ENCODE data around the gene BRINP3.

The BRINP3 gene

GRCh38 chr1:190098107-190098506 is 379.6 kb downstream of the BRINP3 start:
- no peak for DNase-seq

GRCh38 chr1:190095596-190095995 is 382.1 kb downstream of the BRINP3 start:
- DNase-seq = no peak

GRCh38 chr1:190084552-190084951 is 393.1 kb downstream of the BRINP3 start:
- DNase-seq = no peak

GRCh38 chr1:190068304-190068703 is 409.4 kb downstream of the BRINP3 start:
- no peak for DNase-seq

GRCh38 chr1:190067592-190067991 is 410.1 kb downstream of the BRINP3 start:
- no peak for DNase-seq

GRCh38 chr1:190066011-190066410 is 411.7 kb downstream of the BRINP3 start:
- no peak for DNase-seq

- peak; percentile 4 for DNase-seq
Measured at GRCh38 chr1:190049314-190049713, 428.4 kb downstream of the BRINP3 start.
